SH-SY5Y (cell line): ENCODE data around the gene DLG1.

Experiments
- GATA2 ChIP-seq: IDR thresholded peaks from 2 replicates; pipeline ENCODE4 v1.6.1; 2011; ENCODE audit warnings: mild to moderate bottlenecking, low read depth, low read length
- GATA3 ChIP-seq: IDR thresholded peaks from 2 replicates; pipeline ENCODE4 v1.6.1; 2011; ENCODE audit warnings: low read depth, mild to moderate bottlenecking, low read length, moderate library complexity

DNA sequence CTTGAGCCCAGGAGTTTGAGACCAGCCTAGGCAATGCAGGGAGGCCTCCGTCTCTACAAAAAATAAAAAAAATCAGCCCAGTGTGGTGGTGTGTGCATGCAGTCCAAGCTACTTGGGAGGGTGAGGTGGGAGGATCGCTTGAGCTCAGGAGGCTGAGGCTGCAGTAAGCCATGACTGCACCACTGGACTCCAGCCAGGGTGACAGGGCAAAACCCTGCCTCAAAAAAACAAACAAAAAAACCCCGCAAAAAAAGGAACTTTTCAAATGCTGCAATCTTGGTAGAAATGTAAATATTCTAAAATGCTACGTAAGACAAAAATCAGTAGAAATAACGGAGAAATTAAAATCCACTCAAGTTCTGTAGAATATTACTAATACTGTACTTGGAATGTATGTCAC lies 160.7 kb downstream of the DLG1 start:
- TF ChIP-seq GATA2 (no peak), GATA3 (no peak)
